HepG2 (cell line): ENCODE data around the gene CDC14B. TPM values are rescaled to one million over a fixed set of nuclear protein-coding genes. Genes with fewer than 3 reads are reported as not detected.
A peak's percentile ranks its signal among the peaks of the same experiment; 100 is the strongest.

Experiments
- CBX1 ChIP-seq: IDR thresholded peaks from one replicate; pipeline ENCODE4 v1.6.1; 2016; ENCODE audit warnings: antibody characterized with exemption, low read depth
- CCAR2 ChIP-seq: fragments of 200-400 bp; formaldehyde crosslinking; optimal IDR thresholded peaks from 2 replicates; pipeline ENCODE3; 2018; ENCODE audit warnings: low read depth, mild to moderate bottlenecking, low read length, moderate library complexity
- CCDC6 ChIP-seq: sonication (generic); formaldehyde crosslinking; IDR thresholded peaks from 2 replicates; pipeline ENCODE4 v1.8.1; 2022; ENCODE audit warnings: mild to moderate bottlenecking, missing genetic modification reagents, moderate library complexity
- CERS6 ChIP-seq: sonication (generic); formaldehyde crosslinking; IDR thresholded peaks from 2 replicates; pipeline ENCODE4 v1.5.0; 2020; ENCODE audit warnings: missing genetic modification reagents
- HOXA9 ChIP-seq: sonication (generic); formaldehyde crosslinking; IDR thresholded peaks from 2 replicates; pipeline ENCODE4 v1.8.1; 2022; ENCODE audit warnings: missing genetic modification reagents, mild to moderate bottlenecking, moderate library complexity, borderline replicate concordance
- KDM2A ChIP-seq: sonication (generic); formaldehyde crosslinking; IDR thresholded peaks from 2 replicates; pipeline ENCODE4 v1.4.0; 2020; ENCODE audit warnings: low read depth, missing genetic modification reagents, borderline replicate concordance
- ZNF142 ChIP-seq: sonication (generic); formaldehyde crosslinking; IDR thresholded peaks from 2 replicates; pipeline ENCODE4 v1.4.0; 2020; ENCODE audit warnings: missing genetic modification reagents
- ZNF646 ChIP-seq: sonication (generic); formaldehyde crosslinking; IDR thresholded peaks from 2 replicates; pipeline ENCODE4 v1.9.0; 2021; ENCODE audit warnings: mild to moderate bottlenecking, missing genetic modification reagents
- polyA plus RNA-seq, 8 experiments: library from polyadenylated mRNA; depleted of rRNA in 3 of 8; stranded (reverse) in 7 of 8; unstranded in 1 of 8; fragments of >200 nt; fragmentation: Illumina TruSeq in 4 of 8; extraction: Trizol in 4 of 8; gene quantifications; 2 replicates each; pipeline versions ENCODE4 v1.2.1 to v1.2.3, GENCODE V29; 2011 to 2016; ENCODE audit warnings: low read depth in 4 of 8, missing spikeins in 1 of 8, mixed read lengths in 1 of 8; ENCODE audit not compliant: insufficient read depth in 1 of 8
- total RNA-seq, 5 experiments: library from RNA; depleted of rRNA; stranded (reverse); fragments of >200 nt; fragmentation: Illumina TruSeq; extraction: Trizol; gene quantifications; 2 replicates each; pipeline ENCODE4 v1.2.3, GENCODE V29; 2016; ENCODE audit warnings: low read depth in 1 of 5
- TF ChIP-seq, protein P1 (sequence below): sonication (generic); formaldehyde crosslinking; IDR thresholded peaks from 2 replicates; pipeline ENCODE4 v1.8.1; 2022; ENCODE audit warnings: low read depth, mild to moderate bottlenecking, missing genetic modification reagents
- TF ChIP-seq, protein P2 (sequence below): sonication (generic); formaldehyde crosslinking; conservative IDR thresholded peaks from 2 replicates; pipeline ENCODE4 v1.4.0; 2020; ENCODE audit warnings: missing genetic modification reagents

Gene CDC14B
- total and polyA plus RNA-seq, 2 of the 13 experiments (the other 11 are each of a cell fraction or from before 2014, with no cell fraction given): 25.8 to 33.3 TPM

DNA sequence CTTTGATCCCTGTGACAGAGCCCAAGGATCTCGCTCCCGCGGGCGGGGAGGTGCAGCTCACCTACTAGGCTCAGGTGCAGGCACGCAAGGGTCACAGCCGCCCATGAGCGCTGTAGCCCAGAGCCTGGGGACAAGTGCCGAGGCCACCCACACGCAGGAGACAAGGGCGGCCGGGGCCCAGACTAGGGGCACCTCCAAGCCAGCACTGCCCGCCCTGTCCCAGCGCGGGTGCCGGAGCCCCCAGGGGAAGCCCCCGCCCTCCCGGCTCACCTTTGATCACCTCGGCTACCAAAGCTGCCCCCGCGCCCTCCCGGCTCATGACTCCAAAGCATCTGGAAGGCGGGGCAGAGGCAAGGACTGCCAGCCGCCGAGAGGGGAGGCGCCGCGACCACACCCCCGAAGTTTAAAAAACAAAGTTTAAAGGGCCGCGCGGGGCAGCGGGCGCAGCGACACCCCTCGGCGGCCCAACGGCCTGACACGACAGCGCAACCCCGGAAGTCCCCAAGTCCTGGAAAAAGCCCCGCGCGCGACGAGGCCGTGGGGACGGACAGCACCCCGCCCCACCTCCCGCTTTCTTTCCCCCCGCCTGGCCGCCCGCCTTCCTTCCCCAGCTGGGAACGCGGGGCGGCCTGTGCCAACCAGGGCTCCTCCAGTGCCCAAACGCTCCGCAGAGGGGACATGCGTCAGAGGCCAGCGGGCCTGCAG is 53.0 kb downstream of the CDC14B start (continued):
- TF ChIP-seq ZNF646 (no peak; the same call in 1 of the 2 replicates), ZNF142 (CRISPR knock-in tag) (peak; percentile 87), CCDC6 (CRISPR knock-in tag) (peak; percentile 85; the same call in 1 of the 2 replicates), CERS6 (CRISPR knock-in tag) (no peak), KDM2A (CRISPR knock-in tag) (peak; percentile 92), HOXA9 (CRISPR knock-in tag) (no peak), CCAR2 (no peak), CBX1 (peak; percentile 39)
- TF ChIP-seq, protein P1, sequence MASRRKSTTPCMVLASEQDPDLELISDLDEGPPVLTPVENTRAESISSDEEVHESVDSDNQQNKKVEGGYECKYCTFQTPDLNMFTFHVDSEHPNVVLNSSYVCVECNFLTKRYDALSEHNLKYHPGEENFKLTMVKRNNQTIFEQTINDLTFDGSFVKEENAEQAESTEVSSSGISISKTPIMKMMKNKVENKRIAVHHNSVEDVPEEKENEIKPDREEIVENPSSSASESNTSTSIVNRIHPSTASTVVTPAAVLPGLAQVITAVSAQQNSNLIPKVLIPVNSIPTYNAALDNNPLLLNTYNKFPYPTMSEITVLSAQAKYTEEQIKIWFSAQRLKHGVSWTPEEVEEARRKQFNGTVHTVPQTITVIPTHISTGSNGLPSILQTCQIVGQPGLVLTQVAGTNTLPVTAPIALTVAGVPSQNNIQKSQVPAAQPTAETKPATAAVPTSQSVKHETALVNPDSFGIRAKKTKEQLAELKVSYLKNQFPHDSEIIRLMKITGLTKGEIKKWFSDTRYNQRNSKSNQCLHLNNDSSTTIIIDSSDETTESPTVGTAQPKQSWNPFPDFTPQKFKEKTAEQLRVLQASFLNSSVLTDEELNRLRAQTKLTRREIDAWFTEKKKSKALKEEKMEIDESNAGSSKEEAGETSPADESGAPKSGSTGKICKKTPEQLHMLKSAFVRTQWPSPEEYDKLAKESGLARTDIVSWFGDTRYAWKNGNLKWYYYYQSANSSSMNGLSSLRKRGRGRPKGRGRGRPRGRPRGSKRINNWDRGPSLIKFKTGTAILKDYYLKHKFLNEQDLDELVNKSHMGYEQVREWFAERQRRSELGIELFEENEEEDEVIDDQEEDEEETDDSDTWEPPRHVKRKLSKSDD (CRISPR knock-in tag): no peak; the same call in 1 of the 2 replicates
- TF ChIP-seq, protein P2, sequence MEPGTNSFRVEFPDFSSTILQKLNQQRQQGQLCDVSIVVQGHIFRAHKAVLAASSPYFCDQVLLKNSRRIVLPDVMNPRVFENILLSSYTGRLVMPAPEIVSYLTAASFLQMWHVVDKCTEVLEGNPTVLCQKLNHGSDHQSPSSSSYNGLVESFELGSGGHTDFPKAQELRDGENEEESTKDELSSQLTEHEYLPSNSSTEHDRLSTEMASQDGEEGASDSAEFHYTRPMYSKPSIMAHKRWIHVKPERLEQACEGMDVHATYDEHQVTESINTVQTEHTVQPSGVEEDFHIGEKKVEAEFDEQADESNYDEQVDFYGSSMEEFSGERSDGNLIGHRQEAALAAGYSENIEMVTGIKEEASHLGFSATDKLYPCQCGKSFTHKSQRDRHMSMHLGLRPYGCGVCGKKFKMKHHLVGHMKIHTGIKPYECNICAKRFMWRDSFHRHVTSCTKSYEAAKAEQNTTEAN (CRISPR knock-in tag): no peak; the same call in 1 of the 2 replicates
